ENCODE results near the gene WARS2. TPM values are rescaled to one million over a fixed set of nuclear protein-coding genes. Genes with fewer than 3 reads are reported as not detected.

WARS2 gene
- total RNA-seq, 4 donors from 2014 or later, result 8.9 to 22.1 (median 12.8) TPM

DNA sequence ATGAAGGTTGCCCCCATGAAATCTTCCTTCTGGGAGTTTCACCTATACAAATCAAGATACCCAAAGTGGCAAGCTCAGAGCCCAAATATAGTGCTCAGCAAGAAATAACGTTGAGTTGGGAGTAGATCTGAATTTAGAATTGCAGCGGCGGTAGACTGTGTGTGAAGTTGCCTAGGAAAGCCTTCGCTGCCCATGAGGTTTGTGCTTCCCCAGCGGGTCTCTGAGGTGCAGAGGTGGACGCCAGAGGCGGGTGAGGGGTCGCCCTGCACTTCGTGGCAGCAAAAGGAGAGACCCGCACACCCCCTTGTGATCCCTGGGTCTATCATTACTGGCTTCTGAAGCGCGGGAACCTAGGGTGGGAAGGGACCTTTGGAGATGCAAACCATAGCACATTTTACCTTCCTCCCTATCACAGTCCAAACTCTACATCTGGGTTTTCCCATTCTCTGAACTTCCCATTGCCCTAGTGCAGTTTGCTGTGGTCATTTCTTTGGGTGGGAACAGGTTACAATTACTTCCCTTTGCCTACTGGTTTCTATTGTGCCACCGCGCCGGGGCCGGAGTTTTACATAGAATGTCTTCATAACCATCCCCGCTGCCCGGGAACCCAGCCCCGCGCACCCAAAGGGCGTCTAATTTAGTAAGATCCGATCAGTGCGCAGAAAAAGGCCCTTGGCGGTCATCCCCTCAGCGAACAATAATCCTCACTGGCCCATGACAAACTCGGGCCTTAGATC is 157.5 kb downstream of the WARS2 start:
- TF ChIP-seq, protein P1, sequence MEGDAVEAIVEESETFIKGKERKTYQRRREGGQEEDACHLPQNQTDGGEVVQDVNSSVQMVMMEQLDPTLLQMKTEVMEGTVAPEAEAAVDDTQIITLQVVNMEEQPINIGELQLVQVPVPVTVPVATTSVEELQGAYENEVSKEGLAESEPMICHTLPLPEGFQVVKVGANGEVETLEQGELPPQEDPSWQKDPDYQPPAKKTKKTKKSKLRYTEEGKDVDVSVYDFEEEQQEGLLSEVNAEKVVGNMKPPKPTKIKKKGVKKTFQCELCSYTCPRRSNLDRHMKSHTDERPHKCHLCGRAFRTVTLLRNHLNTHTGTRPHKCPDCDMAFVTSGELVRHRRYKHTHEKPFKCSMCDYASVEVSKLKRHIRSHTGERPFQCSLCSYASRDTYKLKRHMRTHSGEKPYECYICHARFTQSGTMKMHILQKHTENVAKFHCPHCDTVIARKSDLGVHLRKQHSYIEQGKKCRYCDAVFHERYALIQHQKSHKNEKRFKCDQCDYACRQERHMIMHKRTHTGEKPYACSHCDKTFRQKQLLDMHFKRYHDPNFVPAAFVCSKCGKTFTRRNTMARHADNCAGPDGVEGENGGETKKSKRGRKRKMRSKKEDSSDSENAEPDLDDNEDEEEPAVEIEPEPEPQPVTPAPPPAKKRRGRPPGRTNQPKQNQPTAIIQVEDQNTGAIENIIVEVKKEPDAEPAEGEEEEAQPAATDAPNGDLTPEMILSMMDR (IDR thresholded peaks at IDR 0.05), result no peak
- no peak for TF ChIP-seq POLR2A (IDR thresholded peaks at IDR 0.05)
- Histone ChIP-seq H3K27me3 (peaks cover 28 to 100% (median 75%) of the 10 kb centered on the region in 4 donors), H3K36me3 (no peaks in the 10 kb centered on the region), H3K9me3 (peaks cover 0 to 9% (median 0%) of the 10 kb centered on the region in 3 donors), H3K27ac (no peak overlapping the region), H3K4me3 (no peak overlapping the region), H3K4me1 (peaks cover 19 to 56% (median 21%) of the 10 kb centered on the region in 3 donors)
- WGBS, 2 donors, result 29 to 38% methylated on average over 22 to 26 of the region's 26 CpGs
- intact Hi-C loops (cut with DNase I), result no loop called here
- no peak for DNase-seq

DNA sequence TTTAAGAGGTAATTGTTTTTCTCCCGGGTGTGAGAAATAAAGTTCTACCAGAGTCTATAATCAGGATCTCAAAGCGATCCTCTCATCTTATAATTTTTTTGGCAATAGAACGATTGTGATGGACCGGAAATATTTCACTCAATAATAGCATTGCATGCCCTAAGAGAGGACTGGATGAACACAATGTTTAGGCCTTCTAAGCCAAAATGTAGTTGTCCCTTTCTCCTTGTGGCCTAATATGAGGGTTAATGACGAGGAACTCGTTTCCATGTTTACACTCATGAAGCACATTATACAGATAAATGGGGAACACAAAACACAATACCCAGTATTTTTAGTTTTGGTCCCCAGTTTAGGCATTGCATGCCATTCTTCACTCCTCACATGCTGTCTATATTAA is 158.2 kb downstream of the WARS2 start:
- peaks cover 0 to 9% (median 0%) of the 10 kb centered on the region in 3 donors for H3K9me3 ChIP-seq
- H3K27ac ChIP-seq, result no peak overlapping the region
- TF ChIP-seq, protein P1 (IDR thresholded peaks at IDR 0.05), result no peak
- TF ChIP-seq POLR2A (IDR thresholded peaks at IDR 0.05), result no peak
- DNase-seq, result no peak
- H3K27me3 ChIP-seq, result peaks cover 28 to 100% (median 71%) of the 10 kb centered on the region in 4 donors
- 50 to 56% methylated on average over 6 of the region's 6 CpGs for WGBS, 2 donors
- H3K4me1 ChIP-seq, result peaks cover 12 to 49% (median 14%) of the 10 kb centered on the region in 3 donors
- no peak overlapping the region for H3K4me3 ChIP-seq
- intact Hi-C loops (cut with DNase I), result no loop called here
- no peaks in the 10 kb centered on the region for H3K36me3 ChIP-seq

- Histone ChIP-seq H3K27me3 (peaks cover 26 to 100% (median 64%) of the 10 kb centered on the region in 4 donors), H3K27ac (no peak overlapping the region), H3K36me3 (no peaks in the 10 kb centered on the region), H3K4me3 (no peak overlapping the region), H3K4me1 (peaks cover 7 to 41% (median 8%) of the 10 kb centered on the region in 3 donors), H3K9me3 (peaks cover 0 to 9% (median 0%) of the 10 kb centered on the region in 3 donors)
- no peak for TF ChIP-seq POLR2A (IDR thresholded peaks at IDR 0.05)
- TF ChIP-seq, protein P1 (IDR thresholded peaks at IDR 0.05), result no peak
- intact Hi-C loops (cut with DNase I), result no loop called here
- WGBS, 2 donors, result 48 to 50% methylated on average over 1 of the region's 1 CpG
- no peak for DNase-seq
These were observed 159.0 kb downstream of the WARS2 start for GRCh38 chr1:118981436-118981835.

Small RNAs within 50 kb of the gene (small RNA-seq; reads per million reads assigned to genes)
- 0 reads per million in 4 donors for gene AL139420.2

Other genes starting within 250 kb of the WARS2 start
- gene TBX15, start 152.3 kb downstream of the WARS2 start, total RNA-seq, result under 1 TPM in 2 of 4 donors, not detected in 2; 0.15 to 0.19 TPM
- gene HAO2, start 228.1 kb upstream of the WARS2 start, total RNA-seq, result not detected

Measured in esophagus squamous epithelium (tissue), 5 donors.